K562 (cell line): Measurements from ENCODE around the gene POLR2A.

Experiments used
- EGR1 ChIP-seq: fragments of 450-650 bp; conservative IDR thresholded peaks from 2 replicates; pipeline ENCODE4 v1.6.1; 2017; ENCODE audit warnings: mild to moderate bottlenecking
- NEUROD1 ChIP-seq: fragments of 150-350 bp; IDR thresholded peaks from 2 replicates; pipeline ENCODE4 v1.6.1; 2014; ENCODE audit warnings: borderline replicate concordance, low read length, low read depth; ENCODE audit not compliant: partially characterized antibody
- SREBF2 ChIP-seq: sonication (generic); formaldehyde crosslinking; IDR thresholded peaks from 2 replicates; pipeline ENCODE4 v1.4.0; 2020; ENCODE audit warnings: mild to moderate bottlenecking, missing genetic modification reagents
- VEZF1 ChIP-seq: fragments of 200-800 bp; sonication (Bioruptor generic); IDR thresholded peaks from 2 replicates; pipeline ENCODE4 v1.6.1; 2017; ENCODE audit warnings: missing genetic modification characterization, missing compliant biosample characterization
- ZNF143 ChIP-seq: sonication (generic); formaldehyde crosslinking; IDR thresholded peaks from 2 replicates; pipeline ENCODE4 v1.9.0; 2022; ENCODE audit warnings: mild to moderate bottlenecking, missing genetic modification reagents
- ZNF639 ChIP-seq, 2 experiments: fragments of 200-800 bp in 1 of 2; sonication (Bioruptor generic) in 1 of 2; sonication (generic) in 1 of 2; formaldehyde crosslinking in 1 of 2; IDR thresholded peaks in 1 of 2; conservative IDR thresholded peaks in 1 of 2; 2 replicates each; pipeline versions ENCODE4 v1.5.0 to v1.6.1; 2016 to 2020; ENCODE audit warnings: missing compliant biosample characterization in 1 of 2, missing genetic modification characterization in 1 of 2, missing genetic modification reagents in 1 of 2

- TF ChIP-seq VEZF1 (CRISPR knock-in tag) (no peak), NEUROD1 (no peak), ZNF639 (CRISPR knock-in tag; conservative IDR thresholded peaks at IDR 0.05 in 1 of 2, IDR thresholded peaks at IDR 0.05 in 1 of 2) (no peak), EGR1 (no peak), ZNF143 (CRISPR knock-in tag) (no peak), SREBF2 (CRISPR knock-in tag) (no peak)
Observed at GRCh38 chr17:7512824-7513540, 28.8 kb downstream of the POLR2A start.
